ENCODE data around the gene NR2F1-AS1.

- TF ChIP-seq ZNF12 (CRISPR knock-in tag; IDR thresholded peaks at IDR 0.05) (no peak), ARHGAP35 (IDR thresholded peaks at IDR 0.05; ENCODE audit: partially characterized antibody) (no peak), EZH2 (IDR thresholded peaks at IDR 0.05; ENCODE audit: borderline replicate concordance, low read depth, low read length) (no peak), TRIM24 (IDR thresholded peaks at IDR 0.05) (no peak), PCBP1 (IDR thresholded peaks at IDR 0.05; ENCODE audit: low read depth, low read length, poor library complexity, severe bottlenecking) (no peak)
- TF ChIP-seq, protein P1, sequence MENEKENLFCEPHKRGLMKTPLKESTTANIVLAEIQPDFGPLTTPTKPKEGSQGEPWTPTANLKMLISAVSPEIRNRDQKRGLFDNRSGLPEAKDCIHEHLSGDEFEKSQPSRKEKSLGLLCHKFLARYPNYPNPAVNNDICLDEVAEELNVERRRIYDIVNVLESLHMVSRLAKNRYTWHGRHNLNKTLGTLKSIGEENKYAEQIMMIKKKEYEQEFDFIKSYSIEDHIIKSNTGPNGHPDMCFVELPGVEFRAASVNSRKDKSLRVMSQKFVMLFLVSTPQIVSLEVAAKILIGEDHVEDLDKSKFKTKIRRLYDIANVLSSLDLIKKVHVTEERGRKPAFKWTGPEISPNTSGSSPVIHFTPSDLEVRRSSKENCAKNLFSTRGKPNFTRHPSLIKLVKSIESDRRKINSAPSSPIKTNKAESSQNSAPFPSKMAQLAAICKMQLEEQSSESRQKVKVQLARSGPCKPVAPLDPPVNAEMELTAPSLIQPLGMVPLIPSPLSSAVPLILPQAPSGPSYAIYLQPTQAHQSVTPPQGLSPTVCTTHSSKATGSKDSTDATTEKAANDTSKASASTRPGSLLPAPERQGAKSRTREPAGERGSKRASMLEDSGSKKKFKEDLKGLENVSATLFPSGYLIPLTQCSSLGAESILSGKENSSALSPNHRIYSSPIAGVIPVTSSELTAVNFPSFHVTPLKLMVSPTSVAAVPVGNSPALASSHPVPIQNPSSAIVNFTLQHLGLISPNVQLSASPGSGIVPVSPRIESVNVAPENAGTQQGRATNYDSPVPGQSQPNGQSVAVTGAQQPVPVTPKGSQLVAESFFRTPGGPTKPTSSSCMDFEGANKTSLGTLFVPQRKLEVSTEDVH (IDR thresholded peaks at IDR 0.05; ENCODE audit: low read depth, partially characterized antibody), result no peak
Measured at GRCh38 chr5:93433422-93433821, 147.6 kb downstream of the NR2F1-AS1 start.

Measured in K562 (cell line).